ENCODE measurements around the gene SHISAL2A.

The SHISAL2A gene

GRCh38 chr1:52663716-52664115 lies 30.7 kb downstream of the SHISAL2A start:
- DNase-seq (ENCODE audit: insufficient read length) (no peak), FAIRE-seq (no peak)
- TF ChIP-seq POLR2A (IDR thresholded peaks at IDR 0.05; ENCODE audit: low read depth, low read length) (no peak), POLR2AphosphoS5 (IDR thresholded peaks at IDR 0.05; ENCODE audit: low read depth, low read length) (no peak), TAF1 (IDR thresholded peaks at IDR 0.05; ENCODE audit: borderline replicate concordance, low read depth, low read length) (no peak)

- FAIRE-seq (no peak), DNase-seq (ENCODE audit: insufficient read length) (no peak)
- TF ChIP-seq TAF1 (IDR thresholded peaks at IDR 0.05; ENCODE audit: borderline replicate concordance, low read depth, low read length): no peak
- TF ChIP-seq POLR2A (IDR thresholded peaks at IDR 0.05; ENCODE audit: low read depth, low read length): no peak
- TF ChIP-seq POLR2AphosphoS5 (IDR thresholded peaks at IDR 0.05; ENCODE audit: low read depth, low read length): no peak
These were observed 32.3 kb downstream of the SHISAL2A start for GRCh38 chr1:52665006-52665941.

- FAIRE-seq: no peak
These were observed 34.3 kb downstream of the SHISAL2A start for GRCh38 chr1:52667290-52667689.

GRCh38 chr1:52667984-52668383 lies 35.0 kb downstream of the SHISAL2A start:
- FAIRE-seq: no peak
- no peak for TF ChIP-seq POLR2A (IDR thresholded peaks at IDR 0.05; ENCODE audit: low read depth, low read length)
- no peak for TF ChIP-seq POLR2AphosphoS5 (IDR thresholded peaks at IDR 0.05; ENCODE audit: low read depth, low read length)
- no peak for TF ChIP-seq TAF1 (IDR thresholded peaks at IDR 0.05; ENCODE audit: borderline replicate concordance, low read depth, low read length)
- DNase-seq (ENCODE audit: insufficient read length): no peak

More at GRCh38 chr1:52667290-52667689, 34.3 kb downstream of the SHISAL2A start:
- TF ChIP-seq POLR2AphosphoS5 (IDR thresholded peaks at IDR 0.05; ENCODE audit: low read depth, low read length): no peak
- no peak for TF ChIP-seq TAF1 (IDR thresholded peaks at IDR 0.05; ENCODE audit: borderline replicate concordance, low read depth, low read length)
- TF ChIP-seq POLR2A (IDR thresholded peaks at IDR 0.05; ENCODE audit: low read depth, low read length): no peak
- DNase-seq (ENCODE audit: insufficient read length): no peak

- TF ChIP-seq POLR2AphosphoS5 (IDR thresholded peaks at IDR 0.05; ENCODE audit: low read depth, low read length) (no peak), POLR2A (IDR thresholded peaks at IDR 0.05; ENCODE audit: low read depth, low read length) (no peak), TAF1 (IDR thresholded peaks at IDR 0.05; ENCODE audit: borderline replicate concordance, low read depth, low read length) (no peak)
- FAIRE-seq (no peak), DNase-seq (ENCODE audit: insufficient read length) (no peak)
These were observed 35.7 kb downstream of the SHISAL2A start for GRCh38 chr1:52668711-52669110.

- TF ChIP-seq TAF1 (IDR thresholded peaks at IDR 0.05; ENCODE audit: borderline replicate concordance, low read depth, low read length): no peak
- TF ChIP-seq POLR2AphosphoS5 (IDR thresholded peaks at IDR 0.05; ENCODE audit: low read depth, low read length): no peak
- TF ChIP-seq POLR2A (IDR thresholded peaks at IDR 0.05; ENCODE audit: low read depth, low read length): no peak
- DNase-seq (ENCODE audit: insufficient read length): no peak
- FAIRE-seq: no peak
These were observed 36.7 kb downstream of the SHISAL2A start for GRCh38 chr1:52669696-52670095.

- TF ChIP-seq POLR2A (IDR thresholded peaks at IDR 0.05; ENCODE audit: low read depth, low read length) (no peak), POLR2AphosphoS5 (IDR thresholded peaks at IDR 0.05; ENCODE audit: low read depth, low read length) (no peak), TAF1 (IDR thresholded peaks at IDR 0.05; ENCODE audit: borderline replicate concordance, low read depth, low read length) (no peak)
- FAIRE-seq (no peak), DNase-seq (ENCODE audit: insufficient read length) (no peak)
These were observed 37.6 kb downstream of the SHISAL2A start for GRCh38 chr1:52670604-52671003.

GRCh38 chr1:52672946-52673345 lies 40.0 kb downstream of the SHISAL2A start:
- no peak for TF ChIP-seq POLR2AphosphoS5 (IDR thresholded peaks at IDR 0.05; ENCODE audit: low read depth, low read length)
- no peak for TF ChIP-seq POLR2A (IDR thresholded peaks at IDR 0.05; ENCODE audit: low read depth, low read length)
- TF ChIP-seq TAF1 (IDR thresholded peaks at IDR 0.05; ENCODE audit: borderline replicate concordance, low read depth, low read length): no peak
- FAIRE-seq (no peak), DNase-seq (ENCODE audit: insufficient read length) (no peak)

- TF ChIP-seq POLR2A (IDR thresholded peaks at IDR 0.05; ENCODE audit: low read depth, low read length): no peak
- no peak for TF ChIP-seq TAF1 (IDR thresholded peaks at IDR 0.05; ENCODE audit: borderline replicate concordance, low read depth, low read length)
- no peak for TF ChIP-seq POLR2AphosphoS5 (IDR thresholded peaks at IDR 0.05; ENCODE audit: low read depth, low read length)
- DNase-seq (ENCODE audit: insufficient read length): no peak
These were observed 40.5 kb downstream of the SHISAL2A start for GRCh38 chr1:52673513-52673912.

GRCh38 chr1:52674497-52675384 lies 41.8 kb downstream of the SHISAL2A start:
- DNase-seq (ENCODE audit: insufficient read length) (no peak), FAIRE-seq (no peak)
- TF ChIP-seq POLR2A (IDR thresholded peaks at IDR 0.05; ENCODE audit: low read depth, low read length): no peak
- TF ChIP-seq TAF1 (IDR thresholded peaks at IDR 0.05; ENCODE audit: borderline replicate concordance, low read depth, low read length): no peak
- no peak for TF ChIP-seq POLR2AphosphoS5 (IDR thresholded peaks at IDR 0.05; ENCODE audit: low read depth, low read length)

More at GRCh38 chr1:52673513-52673912, 40.5 kb downstream of the SHISAL2A start:
- no peak for FAIRE-seq

- TF ChIP-seq TAF1 (IDR thresholded peaks at IDR 0.05; ENCODE audit: borderline replicate concordance, low read depth, low read length) (no peak), POLR2A (IDR thresholded peaks at IDR 0.05; ENCODE audit: low read depth, low read length) (no peak), POLR2AphosphoS5 (IDR thresholded peaks at IDR 0.05; ENCODE audit: low read depth, low read length) (no peak)
- no peak for DNase-seq (ENCODE audit: insufficient read length)
- no peak for FAIRE-seq
These were observed 43.4 kb downstream of the SHISAL2A start for GRCh38 chr1:52676249-52676903.
